Glutamatergic neuron (in vitro differentiated cells): ENCODE results near the gene XIAP. TPM values are rescaled to one million over a fixed set of nuclear protein-coding genes. Genes with fewer than 3 reads are reported as not detected.
"Not testable (repeated sequence)": the region's sequence is repeated elsewhere in the genome, so short reads cannot be mapped to it uniquely, and the experiment has no call there.

Experiments used
- DNase-seq: peaks from one replicate; pipeline ENCODE4 v3.0.0; 2022
- H3K27ac Mint-ChIP-seq: one replicate; pipeline ENCODE4 v1.8.0; 2020; ENCODE audit warnings: mild to moderate bottlenecking, mixed read lengths, inconsistent platforms; ENCODE audit not compliant: unreplicated experiment
- H3K27me3 Mint-ChIP-seq: one replicate; pipeline ENCODE4 v1.8.0; 2020; ENCODE audit warnings: mild to moderate bottlenecking, moderate library complexity, mixed read lengths, inconsistent platforms; ENCODE audit not compliant: unreplicated experiment
- H3K36me3 Mint-ChIP-seq: one replicate; pipeline ENCODE4 v1.8.0; 2020; ENCODE audit warnings: mild to moderate bottlenecking, mixed read lengths, inconsistent platforms; ENCODE audit not compliant: unreplicated experiment
- H3K4me1 Mint-ChIP-seq: one replicate; pipeline ENCODE4 v1.8.0; 2020; ENCODE audit warnings: mild to moderate bottlenecking, low read depth, mixed read lengths, inconsistent platforms; ENCODE audit not compliant: unreplicated experiment
- H3K4me3 Mint-ChIP-seq: one replicate; pipeline ENCODE4 v1.8.0; 2020; ENCODE audit warnings: mild to moderate bottlenecking, mixed read lengths, inconsistent platforms; ENCODE audit not compliant: unreplicated experiment
- H3K9me3 Mint-ChIP-seq: one replicate; pipeline ENCODE4 v1.8.0; 2020; ENCODE audit warnings: mild to moderate bottlenecking, moderate library complexity, mixed read lengths, inconsistent platforms; ENCODE audit not compliant: unreplicated experiment
- CTCF ChIP-seq: fragments of 200-600 bp; sonication (generic); IDR thresholded peaks from one replicate; pipeline ENCODE4 v1.5.0; 2021; ENCODE audit not compliant: partially characterized antibody, unreplicated experiment
- long read RNA-seq: library from polyadenylated mRNA; unstranded; transcript quantifications from one replicate; pipeline ENCODE4 v2.0.0, GENCODE V29; 2020; ENCODE audit not compliant: unreplicated experiment
- total RNA-seq: library from RNA; stranded (reverse); fragmentation: NEBNext Ultra II Directional; extraction: Animal tissue kit (Norgen Biotek cat#: 25700); gene quantifications from one replicate; pipeline ENCODE4 v1.2.1, GENCODE V29; 2021; ENCODE audit not compliant: unreplicated experiment

Gene XIAP
- 37.1 TPM for total RNA-seq
- long read RNA-seq, full-length matches to known transcripts = 2 of 2 reads
- long read RNA-seq, partial matches to known transcripts = 0 of 2 reads
- long read RNA-seq, other reads (novel, unspliced or antisense) = 0 of 2 reads

GRCh38 chrX:123859846-123860838 is at the start of gene XIAP:
Gene XIAP, plus strand, starts transcription at chrX:123860053. Its CDS starts 25,610 bp downstream, at chrX:123885663.
- peaks cover 5% of the 10 kb centered on the region for H3K9me3 Mint-ChIP-seq
- H3K36me3 Mint-ChIP-seq = no peaks in the 10 kb centered on the region
- no peak for TF ChIP-seq CTCF
- peak within 1 kb of the TSS; percentile 90 for H3K27ac Mint-ChIP-seq
- H3K4me1 Mint-ChIP-seq = peaks cover 5% of the 10 kb centered on the region
- H3K4me3 Mint-ChIP-seq = peak within 1 kb of the TSS; percentile 91
- DNase-seq = peak; percentile 78
- peaks cover 3% of the 10 kb centered on the region for H3K27me3 Mint-ChIP-seq

GRCh38 chrX:123814343-123814742 is 45.5 kb upstream of the XIAP start:
- Mint-ChIP-seq H3K9me3 (peaks cover 3% of the 10 kb centered on the region), H3K27me3 (no peaks in the 10 kb centered on the region), H3K27ac (no peak overlapping the region), H3K36me3 (no peaks in the 10 kb centered on the region), H3K4me1 (no peaks in the 10 kb centered on the region), H3K4me3 (no peak overlapping the region)
- no peak for DNase-seq
- TF ChIP-seq CTCF = no peak

GRCh38 chrX:123814934-123815394 is 44.9 kb upstream of the XIAP start:
- not testable (repeated sequence) for DNase-seq, H3K4me1 Mint-ChIP-seq, H3K36me3 Mint-ChIP-seq, H3K9me3 Mint-ChIP-seq, H3K4me3 Mint-ChIP-seq, H3K27ac Mint-ChIP-seq, H3K27me3 Mint-ChIP-seq

- Mint-ChIP-seq H3K27me3 (no peaks in the 10 kb centered on the region), H3K27ac (no peak overlapping the region), H3K9me3 (peaks cover 2% of the 10 kb centered on the region), H3K4me1 (no peaks in the 10 kb centered on the region), H3K36me3 (no peaks in the 10 kb centered on the region), H3K4me3 (no peak overlapping the region)
- no peak for TF ChIP-seq CTCF
- no peak for DNase-seq
Observed at GRCh38 chrX:123817288-123817894, 42.5 kb upstream of the XIAP start.

- peaks cover 2% of the 10 kb centered on the region for H3K9me3 Mint-ChIP-seq
- no peak overlapping the region for H3K4me3 Mint-ChIP-seq
- H3K27ac Mint-ChIP-seq = no peak overlapping the region
- no peaks in the 10 kb centered on the region for H3K27me3 Mint-ChIP-seq
- no peaks in the 10 kb centered on the region for H3K4me1 Mint-ChIP-seq
- H3K36me3 Mint-ChIP-seq = no peaks in the 10 kb centered on the region
- no peak for DNase-seq
- TF ChIP-seq CTCF = no peak
Observed at GRCh38 chrX:123818243-123818642, 41.6 kb upstream of the XIAP start.
